ENCODE measurements around the gene ZNF410. TPM values are rescaled to one million over a fixed set of nuclear protein-coding genes. Genes with fewer than 3 reads are reported as not detected.

The ZNF410 gene
- total RNA-seq, 1 experiment from 2014 or later: 37.6 TPM

- no peak overlapping the region for H3K9ac ChIP-seq (ENCODE audit: low read length)
- no peak overlapping the region for H3K4me2 ChIP-seq (ENCODE audit: low read length)
- H3K27ac ChIP-seq (ENCODE audit: low read depth, low read length): no peak overlapping the region
- CTCF ChIA-PET: no interaction called here
- H3K4me3 ChIP-seq (replicated peaks in 1 of 2; ENCODE audit: low read depth in 1 of 2, low read length in 2 of 2): no peak overlapping the region
- DNase-seq (ENCODE audit: low read depth, low spot score) (no peak), ATAC-seq (no peak)
- no peak overlapping the region for H2AFZ ChIP-seq (ENCODE audit: low read depth, low read length, poor library complexity, severe bottlenecking)
- no peaks in the 10 kb centered on the region for H3K27me3 ChIP-seq (ENCODE audit: insufficient read depth, low read length)
- POLR2A ChIA-PET: no interaction called here
- H3K79me2 ChIP-seq (ENCODE audit: insufficient read depth, low read length): no peaks in the 10 kb centered on the region
- peaks cover 0 to 3% of the 10 kb centered on the region in 2 experiments; a peak in 1 of 4 replicates for H3K36me3 ChIP-seq (ENCODE audit: control insufficient read depth in 1 of 2, insufficient read depth in 2 of 2, low read length in 2 of 2)
- H4K20me1 ChIP-seq (ENCODE audit: insufficient read depth): no peaks in the 10 kb centered on the region
- no peaks in the 10 kb centered on the region for H3K4me1 ChIP-seq (ENCODE audit: control insufficient read depth in 1 of 2, insufficient read depth in 2 of 2, low read length in 2 of 2)
- no peak for TF ChIP-seq MAX (IDR thresholded peaks at IDR 0.05)
- no peak for TF ChIP-seq CBX3 (IDR thresholded peaks at IDR 0.05; ENCODE audit: low read depth)
- no peak for TF ChIP-seq FOSL1 (IDR thresholded peaks at IDR 0.05; ENCODE audit: low read depth)
- no peak for TF ChIP-seq REST (IDR thresholded peaks at IDR 0.05; ENCODE audit: low read depth)
- no peak for TF ChIP-seq EGR1 (IDR thresholded peaks at IDR 0.05; ENCODE audit: low read depth)
- no peaks in the 10 kb centered on the region for H3K9me2 ChIP-seq (ENCODE audit: insufficient read depth)
- H3K9me3 ChIP-seq (ENCODE audit: control insufficient read depth in 1 of 2, insufficient read depth in 1 of 2, low read depth in 1 of 2, low read length in 2 of 2): no peaks in the 10 kb centered on the region
- RAD21 ChIA-PET (ENCODE audit: low non-redundant PET in 1 of 2, low total read pairs in 2 of 2, uncharacterized antibody in 2 of 2, unreplicated experiment in 2 of 2): no interaction called here
- no TSS peak for BruUV-seq (replicated peaks)
- intact Hi-C loops (cut with micrococcal nuclease): no loop called here
These were observed 91.2 kb downstream of the ZNF410 start for GRCh38 chr14:73977896-73978295.

Other genes starting within 250 kb of the ZNF410 start
- 14.6 TPM for gene DNAL1, start 241.9 kb upstream of the ZNF410 start, total RNA-seq (2021; ENCODE audit: unreplicated experiment)
- gene PNMA1, start 172.5 kb upstream of the ZNF410 start, total RNA-seq (2021; ENCODE audit: unreplicated experiment): 24.6 TPM
- 22.1 TPM for gene PTGR2, start 35.0 kb upstream of the ZNF410 start, total RNA-seq (2021; ENCODE audit: unreplicated experiment)
- gene FAM161B, start 63.2 kb downstream of the ZNF410 start, total RNA-seq (2021; ENCODE audit: unreplicated experiment): 1.6 TPM
- 21.6 TPM for gene COQ6, start 63.4 kb downstream of the ZNF410 start, total RNA-seq (2021; ENCODE audit: unreplicated experiment)
- gene ENTPD5, start 132.4 kb downstream of the ZNF410 start, total RNA-seq (2021; ENCODE audit: unreplicated experiment): 14.4 TPM
- 4.0 TPM for gene BBOF1, start 132.5 kb downstream of the ZNF410 start, total RNA-seq (2021; ENCODE audit: unreplicated experiment)
- gene ALDH6A1, start 197.6 kb downstream of the ZNF410 start, total RNA-seq (2021; ENCODE audit: unreplicated experiment): 15.6 TPM
- 9.6 TPM for gene LIN52, start 198.1 kb downstream of the ZNF410 start, total RNA-seq (2021; ENCODE audit: unreplicated experiment)

All from HCT116 (cell line).